ENCODE measurements around the gene TLCD2. TPM values are rescaled to one million over a fixed set of nuclear protein-coding genes. Genes with fewer than 3 reads are reported as not detected.

TLCD2 gene
- total RNA-seq, 1 experiment from 2014 or later, result 1.9 TPM

GRCh38 chr17:1727876-1728630, 17.9 kb upstream of the TLCD2 start:
- Mint-ChIP-seq H3K9me3 (no peaks in the 10 kb centered on the region), H3K4me1 (peaks cover 4% of the 10 kb centered on the region; the same call in 1 of the 2 replicates), H3K36me3 (no peaks in the 10 kb centered on the region; the same call in 1 of the 2 replicates), H3K27ac (no peak overlapping the region), H3K27me3 (ENCODE audit: low read depth) (no peaks in the 10 kb centered on the region; the same call in 1 of the 2 replicates), H3K4me3 (no peak overlapping the region)
- POLR2A ChIA-PET, result interaction anchor here (0.8 to 1.3 kb wide), 2 partner anchors 12 to 15 kb away, joined by 3 to 5 read pairs; no protein-coding TSS in a partner anchor
- CTCF ChIA-PET, result interaction anchor here (1.3 to 4.2 kb wide), 3 partner anchors 12 to 56 kb away, joined by 4 to 18 read pairs (median 4); no protein-coding TSS in a partner anchor
- ATAC-seq (no peak), DNase-seq (ENCODE audit: low spot score) (no peak)
- TF ChIP-seq NFYB (CRISPR knock-in tag; conservative IDR thresholded peaks at IDR 0.05; ENCODE audit: low read depth) (no peak), PREB (CRISPR knock-in tag; IDR thresholded peaks at IDR 0.05; ENCODE audit: borderline replicate concordance) (no peak), ARID4B (CRISPR knock-in tag; IDR thresholded peaks at IDR 0.05; ENCODE audit: borderline replicate concordance) (no peak), AFF4 (CRISPR knock-in tag; IDR thresholded peaks at IDR 0.05; ENCODE audit: borderline replicate concordance) (no peak), ZNF671 (CRISPR knock-in tag; IDR thresholded peaks at IDR 0.05) (no peak), TEAD4 (CRISPR knock-in tag; IDR thresholded peaks at IDR 0.05) (no peak), IRF2 (CRISPR knock-in tag; IDR thresholded peaks at IDR 0.05; ENCODE audit: borderline replicate concordance, low read depth) (no peak), MXD4 (CRISPR knock-in tag; IDR thresholded peaks at IDR 0.05; ENCODE audit: borderline replicate concordance) (no peak), ESRRA (CRISPR knock-in tag; IDR thresholded peaks at IDR 0.05; ENCODE audit: borderline replicate concordance) (no peak), ZNF263 (CRISPR knock-in tag; IDR thresholded peaks at IDR 0.05; ENCODE audit: low read depth) (no peak), TP53 (CRISPR knock-in tag; IDR thresholded peaks at IDR 0.05) (no peak)

- H3K4me3 Mint-ChIP-seq, result no peak overlapping the region
- DNase-seq (ENCODE audit: low spot score) (no peak), ATAC-seq (no peak)
- H3K36me3 Mint-ChIP-seq, result no peaks in the 10 kb centered on the region; the same call in 1 of the 2 replicates
- peaks cover 4% of the 10 kb centered on the region; the same call in 1 of the 2 replicates for H3K4me1 Mint-ChIP-seq
- ChIA-PET CTCF (interaction anchor here (1.3 to 4.2 kb wide), 2 partner anchors 14 to 57 kb away, joined by 4 to 18 read pairs; no protein-coding TSS in a partner anchor), POLR2A (interaction anchor here (0.8 to 1.3 kb wide), 2 partner anchors 11 to 16 kb away, joined by 3 to 5 read pairs; no protein-coding TSS in a partner anchor)
- no peak overlapping the region for H3K27ac Mint-ChIP-seq
- H3K27me3 Mint-ChIP-seq (ENCODE audit: low read depth), result no peaks in the 10 kb centered on the region; the same call in 1 of the 2 replicates
- no peaks in the 10 kb centered on the region for H3K9me3 Mint-ChIP-seq
- no peak for TF ChIP-seq USF2 (CRISPR knock-in tag; IDR thresholded peaks at IDR 0.05)
- no peak for TF ChIP-seq ARID4B (CRISPR knock-in tag; IDR thresholded peaks at IDR 0.05; ENCODE audit: borderline replicate concordance)
- TF ChIP-seq ELF4 (CRISPR knock-in tag; IDR thresholded peaks at IDR 0.05; ENCODE audit: low read depth), result no peak
- no peak for TF ChIP-seq HMGXB4 (CRISPR knock-in tag; IDR thresholded peaks at IDR 0.05)
Measured at GRCh38 chr17:1727258-1727789, 17.1 kb upstream of the TLCD2 start.

Measured in WTC11 (cell line).